ENCODE measurements around the gene ALOX12B.

ALOX12B gene

GRCh38 chr17:8048736-8049135, 38.8 kb downstream of the ALOX12B start:
- DNase-seq (ENCODE audit: low read depth), result no peak
- TF ChIP-seq CTCF (conservative IDR thresholded peaks at IDR 0.05; ENCODE audit: low read depth, low read length), result no peak
- no peak overlapping the region for H3K4me3 ChIP-seq (ENCODE audit: low read length)

- TF ChIP-seq CTCF (conservative IDR thresholded peaks at IDR 0.05; ENCODE audit: low read depth, low read length), result no peak
- DNase-seq (ENCODE audit: low read depth), result no peak
- H3K4me3 ChIP-seq (ENCODE audit: low read length), result no peak overlapping the region
Measured at GRCh38 chr17:8048236-8048635, 39.3 kb downstream of the ALOX12B start.

GRCh38 chr17:8047769-8048110, 39.8 kb downstream of the ALOX12B start:
- no peak overlapping the region for H3K4me3 ChIP-seq (ENCODE audit: low read length)
- TF ChIP-seq CTCF (conservative IDR thresholded peaks at IDR 0.05; ENCODE audit: low read depth, low read length), result no peak
- DNase-seq (ENCODE audit: low read depth), result no peak

- H3K4me3 ChIP-seq (ENCODE audit: low read length), result no peak overlapping the region
- no peak for DNase-seq (ENCODE audit: low read depth)
- no peak for TF ChIP-seq CTCF (conservative IDR thresholded peaks at IDR 0.05; ENCODE audit: low read depth, low read length)
Measured at GRCh38 chr17:8046929-8047768, 40.4 kb downstream of the ALOX12B start.

GRCh38 chr17:8046306-8046928, 41.1 kb downstream of the ALOX12B start:
- no peak for DNase-seq (ENCODE audit: low read depth)
- no peak for TF ChIP-seq CTCF (conservative IDR thresholded peaks at IDR 0.05; ENCODE audit: low read depth, low read length)
- no peak overlapping the region for H3K4me3 ChIP-seq (ENCODE audit: low read length)

GRCh38 chr17:8044819-8045810, 42.4 kb downstream of the ALOX12B start:
- no peak for DNase-seq (ENCODE audit: low read depth)
- no peak for TF ChIP-seq CTCF (conservative IDR thresholded peaks at IDR 0.05; ENCODE audit: low read depth, low read length)
- H3K4me3 ChIP-seq (ENCODE audit: low read length), result no peak overlapping the region

Measured in retinal pigment epithelial cell (primary cell).